B cell (primary cell): ENCODE measurements around the gene NSFL1C. TPM values are rescaled to one million over a fixed set of nuclear protein-coding genes. Genes with fewer than 3 reads are reported as not detected.

ENCODE experiments used
- ATAC-seq: fragments of 200-7000 bp; cut with Tn5 transposase; one replicate; pipeline ENCODE4 v1.10.0; 2021; ENCODE audit warnings: low read depth, mild to moderate bottlenecking, moderate number of reproducible peaks, moderate library complexity
- CTCF ChIA-PET: fragments of 350-600 bp; sonication (Branson Sonifier 250); formaldehyde crosslinking; loops from one replicate; lab custom pipeline; 2021; ENCODE audit warnings: antibody characterized with exemption, inconsistent platforms; lab: Charles Lee
- POLR2A ChIA-PET: fragments of 350-600 bp; sonication (Branson Sonifier 250); formaldehyde crosslinking; loops from one replicate; lab custom pipeline; 2021; ENCODE audit warnings: antibody characterized with exemption; lab: Charles Lee
- DNase-seq: peaks from one replicate; pipeline ENCODE4 v3.0.0; 2013
- H2AFZ ChIP-seq: 2 replicates; pipeline ENCODE4 v1.6.1; 2012; ENCODE audit warnings: mild to moderate bottlenecking, low read depth, low read length; ENCODE audit not compliant: insufficient read depth, poor library complexity, severe bottlenecking
- H3K27ac ChIP-seq, 2 donors: 1 replicate in 1 of 2; 2 replicates in 1 of 2; pipeline ENCODE4 v1.5.1; 2012 to 2013; ENCODE audit warnings: low read length in 2 of 2, mild to moderate bottlenecking in 2 of 2, moderate library complexity in 1 of 2
- H3K27me3 ChIP-seq, 4 experiments: fragments of 200-600 bp in 1 of 4; sonication (generic) in 1 of 4; replicated peaks in 1 of 4; 1 replicate in 2 of 4; 2 replicates in 2 of 4; pipeline versions ENCODE4 v1.6.1 to v1.7.0; 2013 to 2016; ENCODE audit warnings: low read length in 3 of 4, mild to moderate bottlenecking in 2 of 4, mixed read lengths in 1 of 4, moderate library complexity in 1 of 4; ENCODE audit not compliant: insufficient read depth in 4 of 4, control insufficient read depth in 3 of 4; ENCODE audit errors: control extremely low read depth in 1 of 4
- H3K36me3 ChIP-seq, 2 experiments: replicated peaks in 1 of 2; 1 replicate in 1 of 2; 2 replicates in 1 of 2; pipeline versions ENCODE4 v1.6.1 to v1.7.1; 2013; ENCODE audit warnings: low read length in 1 of 2; ENCODE audit not compliant: insufficient read depth in 2 of 2, control insufficient read depth in 1 of 2; ENCODE audit errors: control extremely low read depth in 1 of 2, extremely low read depth in 1 of 2
- H3K4me1 ChIP-seq, 2 donors: fragments of 200-600 bp in 1 of 2; sonication (generic) in 1 of 2; 1 replicate in 1 of 2; 2 replicates in 1 of 2; pipeline versions ENCODE4 v1.5.1 to v1.6.1; 2013 to 2017; ENCODE audit warnings: low read length in 2 of 2; ENCODE audit not compliant: control insufficient read depth in 2 of 2, insufficient read depth in 2 of 2
- H3K4me2 ChIP-seq: replicated peaks from 2 replicates; pipeline ENCODE3; 2012; ENCODE audit warnings: mild to moderate bottlenecking, low read depth, low read length; ENCODE audit not compliant: poor library complexity, severe bottlenecking
- H3K4me3 ChIP-seq, 5 experiments: fragments of 200-600 bp in 1 of 5; sonication (generic) in 1 of 5; 1 replicate in 3 of 5; 2 replicates in 2 of 5; pipeline versions ENCODE4 v1.5.1 to v1.7.0; 2011 to 2016; ENCODE audit warnings: low read length in 4 of 5, mild to moderate bottlenecking in 4 of 5, low read depth in 2 of 5, control low read depth in 1 of 5, moderate library complexity in 1 of 5; ENCODE audit not compliant: insufficient read depth in 1 of 5; ENCODE audit errors: control extremely low read depth in 1 of 5, extremely low read depth in 1 of 5
- H3K79me2 ChIP-seq: fragments of 200-600 bp; sonication (generic); one replicate; pipeline ENCODE4 v1.6.0; 2016; ENCODE audit warnings: low read length; ENCODE audit not compliant: control insufficient read depth, insufficient read depth
- H3K9ac ChIP-seq: fragments of 200-600 bp; sonication (generic); 2 replicates; pipeline ENCODE4 v1.6.1; 2017; ENCODE audit warnings: mild to moderate bottlenecking, low read length, moderate library complexity
- H3K9me3 ChIP-seq, 3 donors: one replicate each; pipeline versions ENCODE4 v1.6.1 to v1.7.1; 2013; ENCODE audit warnings: low read length in 2 of 3; ENCODE audit not compliant: control insufficient read depth in 2 of 3, insufficient read depth in 1 of 3; ENCODE audit errors: control extremely low read depth in 1 of 3
- H4K20me1 ChIP-seq: 2 replicates; pipeline ENCODE4 v1.6.0; 2012; ENCODE audit warnings: mild to moderate bottlenecking, low read length; ENCODE audit not compliant: insufficient read depth, control insufficient read depth, poor library complexity, severe bottlenecking
- H3K27ac Mint-ChIP-seq: one replicate; pipeline ENCODE4 v1.8.0; 2021; ENCODE audit warnings: mixed read lengths
- H3K27me3 Mint-ChIP-seq: one replicate; pipeline ENCODE4 v1.8.0; 2021; ENCODE audit warnings: mixed read lengths
- H3K4me1 Mint-ChIP-seq: one replicate; pipeline ENCODE4 v1.8.0; 2021; ENCODE audit warnings: mixed read lengths
- H3K4me3 Mint-ChIP-seq: one replicate; pipeline ENCODE4 v1.8.0; 2021; ENCODE audit warnings: mixed read lengths
- H3K9me3 Mint-ChIP-seq: one replicate; pipeline ENCODE4 v1.8.0; 2022; ENCODE audit warnings: mixed read lengths; ENCODE audit not compliant: insufficient read depth
- CTCF ChIP-seq: fragments of 200-600 bp; IDR thresholded peaks from one replicate; pipeline ENCODE4 v1.8.0; 2022; ENCODE audit warnings: antibody characterized with exemption, mild to moderate bottlenecking
- EZH2 ChIP-seq: IDR thresholded peaks from 2 replicates; pipeline ENCODE4 v1.6.1; 2012; ENCODE audit warnings: borderline replicate concordance, low read depth, mild to moderate bottlenecking, moderate library complexity, low read length; ENCODE audit not compliant: insufficient read depth, poor library complexity, severe bottlenecking
- WGBS: methylation state at CpG from one replicate; pipeline ENCODE4 v1.1.5; 2013; ENCODE audit warnings: missing lambda C conversion rate; ENCODE audit not compliant: insufficient coverage; 5-methylcytosine and 5-hydroxymethylcytosine counted together
- intact Hi-C: fragments of 100-400 bp; cut with micrococcal nuclease; formaldehyde crosslinking; loops from one replicate; pipeline ENCODE4 v1.10.0; 2022
- polyA plus RNA-seq: library from polyadenylated mRNA; depleted of rRNA; stranded (reverse); fragments of >200 nt; gene quantifications from 2 replicates; pipeline ENCODE4 v1.2.3, GENCODE V29; 2012
- total RNA-seq, 2 donors: library from RNA; stranded (reverse); fragments of 120-200 nt in 1 of 2; gene quantifications; 1 replicate in 1 of 2; 2 replicates in 1 of 2; pipeline versions ENCODE4 v1.2.3 to v1.2.4, GENCODE V29; 2013 to 2022

The NSFL1C gene
- total and polyA plus RNA-seq, 2 donors (not counting 1 experiment from before 2014, with no cell fraction given) = 24.1 to 80.3 TPM

- no peak for ATAC-seq
- WGBS = 100% methylated on average over 2 of the region's 8 CpGs
- Histone ChIP-seq H3K79me2 (no peaks in the 10 kb centered on the region), H3K27ac (no peak overlapping the region), H3K4me3 (no peak overlapping the region), H3K4me2 (no peak overlapping the region), H3K9ac (no peak overlapping the region), H3K4me1 (peaks cover 20 to 23% of the 10 kb centered on the region in 2 donors), H2AFZ (no peak overlapping the region), H3K27me3 (no peaks in the 10 kb centered on the region), H4K20me1 (no peaks in the 10 kb centered on the region), H3K36me3 (peaks cover 0 to 6% of the 10 kb centered on the region in 2 experiments), H3K9me3 (no peaks in the 10 kb centered on the region)
- TF ChIP-seq CTCF (no peak), EZH2 (no peak)
- Mint-ChIP-seq H3K27me3 (peaks cover 3% of the 10 kb centered on the region), H3K9me3 (no peaks in the 10 kb centered on the region), H3K4me1 (peaks cover 44% of the 10 kb centered on the region), H3K27ac (no peak overlapping the region), H3K4me3 (no peak overlapping the region)
- CTCF ChIA-PET = interaction anchor here (0.7 to 7.2 kb wide), 17 partner anchors 9 to 124 kb away, joined by 3 to 74 read pairs (median 6); partner anchors contain the start of genes FKBP1A, NSFL1C and SDCBP2
- DNase-seq = no peak
- intact Hi-C loops = loop anchor here (2.0 to 5.0 kb wide), 2 partner anchors 31 to 59 kb away; partner anchors contain the start of gene NSFL1C
- POLR2A ChIA-PET = interaction anchor here (0.6 to 1.4 kb wide), 4 partner anchors 31 to 121 kb away, joined by 3 to 6 read pairs (median 4); partner anchors contain the start of gene FKBP1A
These were observed 30.4 kb downstream of the NSFL1C start for GRCh38 chr20:1436263-1436662.

- H3K4me3 ChIP-seq = no peak overlapping the region
- no peaks in the 10 kb centered on the region for H3K9me3 ChIP-seq
- no peak overlapping the region for H3K27ac ChIP-seq
- H3K4me2 ChIP-seq = peak overlapping the region; percentile 49
- DNase-seq (no peak), ATAC-seq (no peak)
- Mint-ChIP-seq H3K4me3 (peak overlapping the region; percentile 55), H3K4me1 (peaks cover 47% of the 10 kb centered on the region), H3K27me3 (peaks cover 3% of the 10 kb centered on the region), H3K9me3 (no peaks in the 10 kb centered on the region), H3K27ac (peak overlapping the region; percentile 83)
- no peaks in the 10 kb centered on the region for H4K20me1 ChIP-seq
- H3K9ac ChIP-seq = no peak overlapping the region
- H3K79me2 ChIP-seq = no peaks in the 10 kb centered on the region
- intact Hi-C loops = loop anchor here (1.0 to 5.0 kb wide), 3 partner anchors 42 to 110 kb away; partner anchors contain the start of gene FKBP1A
- ChIA-PET CTCF (interaction anchor here (0.9 to 7.2 kb wide), 15 partner anchors 10 to 123 kb away, joined by 3 to 74 read pairs (median 6); partner anchors contain the start of genes FKBP1A and NSFL1C), POLR2A (interaction anchor here (0.6 to 1.4 kb wide), 4 partner anchors 32 to 121 kb away, joined by 3 to 6 read pairs (median 4); no protein-coding TSS in a partner anchor)
- H3K27me3 ChIP-seq = no peaks in the 10 kb centered on the region
- H3K4me1 ChIP-seq = peaks cover 23% of the 10 kb centered on the region in 2 donors
- H3K36me3 ChIP-seq = peaks cover 0 to 6% of the 10 kb centered on the region in 2 experiments
- H2AFZ ChIP-seq = no peak overlapping the region
- TF ChIP-seq CTCF (no peak), EZH2 (no peak)
These were observed 31.3 kb downstream of the NSFL1C start for GRCh38 chr20:1435337-1435699.
